ENCODE data around the gene EIF4G3.

DNA sequence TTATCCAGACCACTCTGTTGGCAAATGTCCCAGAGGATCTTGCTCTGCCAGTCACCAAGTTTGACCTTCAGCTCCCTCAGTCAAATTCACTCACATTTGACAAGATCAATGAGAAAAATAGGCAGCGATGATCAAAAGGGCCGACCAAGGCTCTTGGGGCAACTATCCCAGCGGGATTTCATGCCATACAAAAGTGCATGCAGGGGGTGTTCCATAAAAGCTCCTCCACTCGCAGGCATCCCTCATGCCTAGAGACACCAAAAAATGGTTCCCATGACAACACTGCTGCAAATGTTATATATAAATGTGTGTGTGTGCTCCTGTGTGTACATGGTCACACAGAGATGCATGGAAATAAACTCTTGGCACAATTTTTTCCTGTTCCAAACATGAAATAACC, 16.2 kb upstream of the EIF4G3 start:
- TF ChIP-seq, protein P1, sequence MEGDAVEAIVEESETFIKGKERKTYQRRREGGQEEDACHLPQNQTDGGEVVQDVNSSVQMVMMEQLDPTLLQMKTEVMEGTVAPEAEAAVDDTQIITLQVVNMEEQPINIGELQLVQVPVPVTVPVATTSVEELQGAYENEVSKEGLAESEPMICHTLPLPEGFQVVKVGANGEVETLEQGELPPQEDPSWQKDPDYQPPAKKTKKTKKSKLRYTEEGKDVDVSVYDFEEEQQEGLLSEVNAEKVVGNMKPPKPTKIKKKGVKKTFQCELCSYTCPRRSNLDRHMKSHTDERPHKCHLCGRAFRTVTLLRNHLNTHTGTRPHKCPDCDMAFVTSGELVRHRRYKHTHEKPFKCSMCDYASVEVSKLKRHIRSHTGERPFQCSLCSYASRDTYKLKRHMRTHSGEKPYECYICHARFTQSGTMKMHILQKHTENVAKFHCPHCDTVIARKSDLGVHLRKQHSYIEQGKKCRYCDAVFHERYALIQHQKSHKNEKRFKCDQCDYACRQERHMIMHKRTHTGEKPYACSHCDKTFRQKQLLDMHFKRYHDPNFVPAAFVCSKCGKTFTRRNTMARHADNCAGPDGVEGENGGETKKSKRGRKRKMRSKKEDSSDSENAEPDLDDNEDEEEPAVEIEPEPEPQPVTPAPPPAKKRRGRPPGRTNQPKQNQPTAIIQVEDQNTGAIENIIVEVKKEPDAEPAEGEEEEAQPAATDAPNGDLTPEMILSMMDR (IDR thresholded peaks at IDR 0.05 in 4 of 5, conservative IDR thresholded peaks at IDR 0.05 in 1 of 5) = no peak
- no peak for TF ChIP-seq POLR2A (IDR thresholded peaks at IDR 0.05)

Data from gastrocnemius medialis (tissue), 4 donors.